A549 (cell line): ENCODE data around the gene TSPYL1. TPM values are rescaled to one million over a fixed set of nuclear protein-coding genes. Genes with fewer than 3 reads are reported as not detected.
A peak's percentile ranks its signal among the peaks of the same experiment; 100 is the strongest.

Experiments used
- ATAC-seq, 2 experiments: fragments of 200-7000 bp in 1 of 2; fragments of >200 bp in 1 of 2; cut with Nextera tagmentation in 1 of 2; cut with Tn5 transposase in 1 of 2; 3 replicates each; pipeline versions ENCODE4 v1.8.0 to v1.9.1; 2018 to 2020; ENCODE audit warnings: mild to moderate bottlenecking in 1 of 2, moderate library complexity in 1 of 2
- CTCF ChIA-PET: fragments of 300-600 bp; sonication (Branson Sonifier 250); formaldehyde crosslinking; extraction: SDS; loops from one replicate; lab custom pipeline; 2021; ENCODE audit warnings: antibody characterized with exemption, inconsistent platforms; lab: Yijun Ruan, JAX
- POLR2A ChIA-PET: fragments of 350-600 bp; formaldehyde crosslinking; extraction: SDS; loops from one replicate; lab custom pipeline; 2021; ENCODE audit warnings: antibody characterized with exemption, inconsistent platforms; lab: Yijun Ruan, JAX
- DNase-seq, 2 experiments: peaks; one replicate each; pipeline versions ENCODE4 v3.0.0 to v3.0.0-alpha.2; 2011 to 2016; ENCODE audit warnings: low read depth in 1 of 2, low spot score in 1 of 2
- FAIRE-seq: peaks from 2 replicates; lab custom pipeline; 2011; peaks lifted over from hg19 to GRCh38; lab: Jason Lieb, UNC
- H3K27ac ChIP-seq, 2 experiments: fragments of >200 bp; sonication (Bioruptor Twin); formaldehyde crosslinking; 3 replicates each; pipeline ENCODE4 v1.5.1; 2016 to 2017
- H3K4me1 ChIP-seq: fragments of >200 bp; sonication (Bioruptor Twin); formaldehyde crosslinking; 3 replicates; pipeline ENCODE4 v1.6.1; 2016
- H3K4me2 ChIP-seq: fragments of >200 bp; sonication (Bioruptor Twin); formaldehyde crosslinking; 3 replicates; pipeline ENCODE4 v1.6.1; 2016
- H3K4me3 ChIP-seq: fragments of >200 bp; sonication (Bioruptor Twin); formaldehyde crosslinking; 3 replicates; pipeline ENCODE4 v1.5.1; 2016
- H3K9me3 ChIP-seq: fragments of >200 bp; sonication (Bioruptor Twin); formaldehyde crosslinking; 3 replicates; pipeline ENCODE4 v1.6.1; 2016
- BHLHE40 ChIP-seq: IDR thresholded peaks from 2 replicates; pipeline ENCODE4 v1.6.1; 2012; ENCODE audit warnings: low read depth, low read length, inconsistent platforms
- CBX2 ChIP-seq: fragments of 200-600 bp; sonication (generic); IDR thresholded peaks from 2 replicates; pipeline ENCODE4 v1.6.1; 2016; ENCODE audit warnings: low read depth, mild to moderate bottlenecking, borderline replicate concordance
- CBX8 ChIP-seq: fragments of 200-600 bp; sonication (generic); IDR thresholded peaks from 2 replicates; pipeline ENCODE4 v1.6.1; 2016
- CHD4 ChIP-seq: fragments of 200-600 bp; sonication (generic); IDR thresholded peaks from 2 replicates; pipeline ENCODE4 v1.6.1; 2016; ENCODE audit warnings: antibody characterized with exemption, mild to moderate bottlenecking, borderline replicate concordance
- EHMT2 ChIP-seq: fragments of 200-600 bp; sonication (generic); IDR thresholded peaks from 2 replicates; pipeline ENCODE4 v1.6.1; 2016; ENCODE audit warnings: antibody characterized with exemption, low read depth, mild to moderate bottlenecking, moderate library complexity
- EP300 ChIP-seq, 2 experiments: fragments of >200 bp; sonication (Bioruptor Twin); formaldehyde crosslinking; IDR thresholded peaks; 2 replicates in 1 of 2; 3 replicates in 1 of 2; pipeline ENCODE4 v1.6.1; 2016 to 2017
- ESRRA ChIP-seq: fragments of 150-350 bp; IDR thresholded peaks from 2 replicates; pipeline ENCODE4 v1.6.1; 2014; ENCODE audit warnings: mild to moderate bottlenecking, low read length, borderline replicate concordance
- FOXS1 ChIP-seq: fragments of 250-450 bp; sonication (Bioruptor Pico); IDR thresholded peaks from 2 replicates; pipeline ENCODE4 v1.5.0; 2020; ENCODE audit warnings: mild to moderate bottlenecking, moderate library complexity
- GATA3 ChIP-seq: IDR thresholded peaks from 2 replicates; pipeline ENCODE4 v1.6.1; 2012; ENCODE audit warnings: borderline replicate concordance
- HDAC2 ChIP-seq: fragments of 200-600 bp; sonication (generic); IDR thresholded peaks from 2 replicates; pipeline ENCODE4 v1.6.1; 2016
- HOXA7 ChIP-seq: fragments of 250-450 bp; sonication (Bioruptor Pico); IDR thresholded peaks from 2 replicates; pipeline ENCODE4 v1.5.0; 2020; ENCODE audit warnings: mild to moderate bottlenecking, moderate library complexity
- HOXB13 ChIP-seq: fragments of 250-450 bp; sonication (Bioruptor Pico); IDR thresholded peaks from 2 replicates; pipeline ENCODE4 v1.5.0; 2020; ENCODE audit warnings: low read depth, mild to moderate bottlenecking, moderate library complexity
- HOXB5 ChIP-seq: fragments of 250-450 bp; sonication (Bioruptor Pico); IDR thresholded peaks from 2 replicates; pipeline ENCODE4 v1.5.0; 2020; ENCODE audit warnings: mild to moderate bottlenecking, moderate library complexity
- JUNB ChIP-seq: fragments of >200 bp; sonication (Bioruptor Twin); formaldehyde crosslinking; IDR thresholded peaks from 2 replicates; pipeline ENCODE4 v1.6.1; 2016
- KDM5A ChIP-seq: fragments of 200-600 bp; sonication (generic); IDR thresholded peaks from 2 replicates; pipeline ENCODE4 v1.6.1; 2016; ENCODE audit warnings: antibody characterized with exemption, mild to moderate bottlenecking
- MAFK ChIP-seq: fragments of 450-650 bp; IDR thresholded peaks from 2 replicates; pipeline ENCODE4 v1.6.1; 2014; ENCODE audit not compliant: partially characterized antibody
- MAX ChIP-seq: IDR thresholded peaks from 2 replicates; pipeline ENCODE4 v1.6.1; 2012
- MAZ ChIP-seq: fragments of 150-350 bp; IDR thresholded peaks from 2 replicates; pipeline ENCODE4 v1.6.1; 2014; ENCODE audit warnings: antibody characterized with exemption, low read depth, low read length, borderline replicate concordance
- MYC ChIP-seq: IDR thresholded peaks from 2 replicates; pipeline ENCODE4 v1.6.1; 2012; ENCODE audit warnings: mild to moderate bottlenecking, inconsistent platforms, low read length, improper control_type of control experiment, borderline replicate concordance
- NFE2L2 ChIP-seq: fragments of 150-350 bp; conservative IDR thresholded peaks from 2 replicates; pipeline ENCODE4 v1.6.1; 2014; ENCODE audit warnings: low read length
- NPAS2 ChIP-seq: fragments of 250-450 bp; sonication (Bioruptor Pico); IDR thresholded peaks from 2 replicates; pipeline ENCODE4 v1.8.0; 2022; ENCODE audit warnings: mild to moderate bottlenecking, moderate library complexity, borderline replicate concordance
- POLR2AphosphoS2 ChIP-seq: conservative IDR thresholded peaks from 2 replicates; pipeline ENCODE4 v1.6.1; 2012; ENCODE audit warnings: low read length, improper control_type of control experiment, inconsistent platforms
- RAD21 ChIP-seq, 2 experiments: fragments of >200 bp in 1 of 2; sonication (Bioruptor Twin) in 1 of 2; formaldehyde crosslinking in 1 of 2; IDR thresholded peaks in 1 of 2; conservative IDR thresholded peaks in 1 of 2; 2 replicates in 1 of 2; 3 replicates in 1 of 2; pipeline ENCODE4 v1.6.1; 2012 to 2018; ENCODE audit warnings: inconsistent platforms in 1 of 2
- RNF2 ChIP-seq: fragments of 200-600 bp; sonication (generic); IDR thresholded peaks from 2 replicates; pipeline ENCODE4 v1.6.1; 2016; ENCODE audit warnings: low read depth, mild to moderate bottlenecking, antibody characterized with exemption, moderate library complexity, borderline replicate concordance
- SMC3 ChIP-seq: fragments of >200 bp; sonication (Bioruptor Twin); formaldehyde crosslinking; IDR thresholded peaks from 3 replicates; pipeline ENCODE4 v1.6.1; 2018; ENCODE audit warnings: inconsistent platforms
- SREBF2 ChIP-seq: fragments of 450-650 bp; IDR thresholded peaks from 2 replicates; pipeline ENCODE4 v1.6.1; 2014; ENCODE audit warnings: mild to moderate bottlenecking, moderate library complexity
- TFCP2L1 ChIP-seq: fragments of 250-450 bp; sonication (Bioruptor Pico); IDR thresholded peaks from 2 replicates; pipeline ENCODE4 v1.5.0; 2021; ENCODE audit warnings: mild to moderate bottlenecking
- TP53 ChIP-seq: fragments of 250-450 bp; sonication (Bioruptor Pico); IDR thresholded peaks from 2 replicates; pipeline ENCODE4 v1.5.0; 2021; ENCODE audit warnings: mild to moderate bottlenecking, moderate library complexity
- ZSCAN20 ChIP-seq: fragments of 250-450 bp; sonication (Bioruptor Pico); IDR thresholded peaks from 2 replicates; pipeline ENCODE4 v1.8.0; 2022; ENCODE audit warnings: mild to moderate bottlenecking, moderate library complexity
- WGBS: methylation state at CpG from one replicate; pipeline ENCODE4 v1.1.6; 2017; ENCODE audit errors: missing lambda C conversion rate; 5-methylcytosine and 5-hydroxymethylcytosine counted together
- polyA plus RNA-seq, 4 experiments: library from polyadenylated mRNA; depleted of rRNA in 3 of 4; stranded (reverse); fragments of >200 nt; fragmentation: RNase III in 1 of 4; extraction: RNeasy Plus Mini Kit Qiagen cat#74134 plus additional on column Dnase treatment in 1 of 4; gene quantifications; 2 replicates in 3 of 4; 3 replicates in 1 of 4; pipeline ENCODE4 v1.2.3, GENCODE V29; 2011 to 2017
- TF ChIP-seq, protein P1 (sequence below): fragments of 250-450 bp; sonication (Bioruptor Pico); IDR thresholded peaks from 2 replicates; pipeline ENCODE4 v1.5.0; 2020; ENCODE audit warnings: low read depth, mild to moderate bottlenecking, moderate library complexity
- TF ChIP-seq, protein P2 (sequence below): IDR thresholded peaks from 2 replicates; pipeline ENCODE4 v1.6.1; 2012
- TF ChIP-seq, protein P3 (sequence below): fragments of >200 bp; sonication (Bioruptor Twin); formaldehyde crosslinking; IDR thresholded peaks from 3 replicates; pipeline ENCODE4 v1.5.1; 2016

Gene TSPYL1
- polyA plus RNA-seq, 2 of the 4 experiments (the other 2 are of a cell fraction), result 31.8 to 32.5 TPM

- Histone ChIP-seq H3K4me2 (peak overlapping the region; percentile 46), H3K4me1 (peaks cover 16% of the 10 kb centered on the region; the same call in 2 of the 3 replicates), H3K9me3 (no peaks in the 10 kb centered on the region), H3K27ac (peak overlapping the region in 1 of 2 experiments; percentile 24; a peak in 1 of 6 replicates), H3K4me3 (no peak overlapping the region)
- TF ChIP-seq MAZ, result no peak
- no peak for TF ChIP-seq FOXS1 (CRISPR knock-in tag)
- TF ChIP-seq EHMT2, result no peak
- no peak for TF ChIP-seq MAFK
- no peak for TF ChIP-seq NFE2L2
- TF ChIP-seq HOXB13 (CRISPR knock-in tag), result no peak
- no peak for TF ChIP-seq BHLHE40
- no peak for ATAC-seq
- no peak for DNase-seq
- CTCF ChIA-PET, result no interaction called here
- no peak for FAIRE-seq
- POLR2A ChIA-PET, result no interaction called here
Measured at GRCh38 chr6:116314218-116314617, 34.5 kb upstream of the TSPYL1 start.

DNA sequence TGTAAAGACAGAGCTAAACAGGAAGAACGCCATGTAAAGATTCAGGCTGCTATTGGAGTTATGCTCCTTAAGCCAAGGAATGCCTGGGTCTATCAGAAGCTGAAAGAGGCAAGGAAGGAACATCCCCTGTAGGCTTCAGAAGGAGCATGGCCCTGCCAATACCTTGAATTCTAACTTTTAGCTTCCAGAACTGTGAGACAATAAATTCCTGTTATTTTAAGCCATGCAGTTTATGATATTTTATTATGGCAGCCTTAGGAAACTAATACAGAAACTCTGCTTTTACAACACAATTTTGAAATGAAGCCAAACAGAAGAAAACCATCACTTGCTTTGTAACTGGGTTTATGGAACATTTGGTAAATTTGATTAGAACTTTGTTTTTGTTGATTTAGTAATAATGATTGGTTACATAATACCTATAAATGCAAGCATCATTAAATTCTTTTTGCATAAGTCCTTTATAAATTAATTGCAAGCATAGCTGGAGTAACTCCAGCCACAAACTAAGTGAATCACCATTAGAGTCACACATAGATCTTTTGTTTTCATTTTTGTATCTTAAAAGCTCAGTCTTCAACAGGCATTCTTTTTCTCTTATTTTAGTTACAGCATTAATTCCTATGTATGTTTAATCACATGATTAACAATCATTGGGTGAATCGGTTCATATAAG is 33.5 kb upstream of the TSPYL1 start:
- CTCF ChIA-PET, result no interaction called here
- no peak for TF ChIP-seq SREBF2
- no peak for TF ChIP-seq EP300 (IDR thresholded peaks at IDR 0.05)
- no peak for TF ChIP-seq SMC3
- no peak for TF ChIP-seq HOXA7
- TF ChIP-seq, protein P1, sequence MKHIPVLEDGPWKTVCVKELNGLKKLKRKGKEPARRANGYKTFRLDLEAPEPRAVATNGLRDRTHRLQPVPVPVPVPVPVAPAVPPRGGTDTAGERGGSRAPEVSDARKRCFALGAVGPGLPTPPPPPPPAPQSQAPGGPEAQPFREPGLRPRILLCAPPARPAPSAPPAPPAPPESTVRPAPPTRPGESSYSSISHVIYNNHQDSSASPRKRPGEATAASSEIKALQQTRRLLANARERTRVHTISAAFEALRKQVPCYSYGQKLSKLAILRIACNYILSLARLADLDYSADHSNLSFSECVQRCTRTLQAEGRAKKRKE (CRISPR knock-in tag), result no peak
- TF ChIP-seq, protein P2, sequence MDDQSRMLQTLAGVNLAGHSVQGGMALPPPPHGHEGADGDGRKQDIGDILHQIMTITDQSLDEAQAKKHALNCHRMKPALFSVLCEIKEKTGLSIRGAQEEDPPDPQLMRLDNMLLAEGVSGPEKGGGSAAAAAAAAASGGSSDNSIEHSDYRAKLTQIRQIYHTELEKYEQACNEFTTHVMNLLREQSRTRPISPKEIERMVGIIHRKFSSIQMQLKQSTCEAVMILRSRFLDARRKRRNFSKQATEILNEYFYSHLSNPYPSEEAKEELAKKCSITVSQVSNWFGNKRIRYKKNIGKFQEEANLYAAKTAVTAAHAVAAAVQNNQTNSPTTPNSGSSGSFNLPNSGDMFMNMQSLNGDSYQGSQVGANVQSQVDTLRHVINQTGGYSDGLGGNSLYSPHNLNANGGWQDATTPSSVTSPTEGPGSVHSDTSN, result no peak
- TF ChIP-seq, protein P3, sequence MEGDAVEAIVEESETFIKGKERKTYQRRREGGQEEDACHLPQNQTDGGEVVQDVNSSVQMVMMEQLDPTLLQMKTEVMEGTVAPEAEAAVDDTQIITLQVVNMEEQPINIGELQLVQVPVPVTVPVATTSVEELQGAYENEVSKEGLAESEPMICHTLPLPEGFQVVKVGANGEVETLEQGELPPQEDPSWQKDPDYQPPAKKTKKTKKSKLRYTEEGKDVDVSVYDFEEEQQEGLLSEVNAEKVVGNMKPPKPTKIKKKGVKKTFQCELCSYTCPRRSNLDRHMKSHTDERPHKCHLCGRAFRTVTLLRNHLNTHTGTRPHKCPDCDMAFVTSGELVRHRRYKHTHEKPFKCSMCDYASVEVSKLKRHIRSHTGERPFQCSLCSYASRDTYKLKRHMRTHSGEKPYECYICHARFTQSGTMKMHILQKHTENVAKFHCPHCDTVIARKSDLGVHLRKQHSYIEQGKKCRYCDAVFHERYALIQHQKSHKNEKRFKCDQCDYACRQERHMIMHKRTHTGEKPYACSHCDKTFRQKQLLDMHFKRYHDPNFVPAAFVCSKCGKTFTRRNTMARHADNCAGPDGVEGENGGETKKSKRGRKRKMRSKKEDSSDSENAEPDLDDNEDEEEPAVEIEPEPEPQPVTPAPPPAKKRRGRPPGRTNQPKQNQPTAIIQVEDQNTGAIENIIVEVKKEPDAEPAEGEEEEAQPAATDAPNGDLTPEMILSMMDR, result no peak
- TF ChIP-seq CBX2, result no peak
- no peak for TF ChIP-seq ZSCAN20 (CRISPR knock-in tag)
- no peak for TF ChIP-seq TP53 (CRISPR knock-in tag)
- no peak for TF ChIP-seq GATA3
- no peak for TF ChIP-seq RAD21 (conservative IDR thresholded peaks at IDR 0.05 in 1 of 2, IDR thresholded peaks at IDR 0.05 in 1 of 2)
- ATAC-seq, result no peak
- H3K9me3 ChIP-seq, result no peaks in the 10 kb centered on the region
- POLR2A ChIA-PET, result interaction anchor here (0.6 kb wide), 1 partner anchor 320 kb away, joined by 3 read pairs; no protein-coding TSS in a partner anchor
- DNase-seq, result no peak
- H3K27ac ChIP-seq, result peak overlapping the region in 1 of 2 experiments; percentile 38; a peak in 1 of 6 replicates
- WGBS, result 80% methylated on average over 2 of the region's 2 CpGs
- H3K4me3 ChIP-seq, result no peak overlapping the region
- peaks cover 16% of the 10 kb centered on the region; the same call in 2 of the 3 replicates for H3K4me1 ChIP-seq
- H3K4me2 ChIP-seq, result no peak overlapping the region
- FAIRE-seq, result no peak

DNA sequence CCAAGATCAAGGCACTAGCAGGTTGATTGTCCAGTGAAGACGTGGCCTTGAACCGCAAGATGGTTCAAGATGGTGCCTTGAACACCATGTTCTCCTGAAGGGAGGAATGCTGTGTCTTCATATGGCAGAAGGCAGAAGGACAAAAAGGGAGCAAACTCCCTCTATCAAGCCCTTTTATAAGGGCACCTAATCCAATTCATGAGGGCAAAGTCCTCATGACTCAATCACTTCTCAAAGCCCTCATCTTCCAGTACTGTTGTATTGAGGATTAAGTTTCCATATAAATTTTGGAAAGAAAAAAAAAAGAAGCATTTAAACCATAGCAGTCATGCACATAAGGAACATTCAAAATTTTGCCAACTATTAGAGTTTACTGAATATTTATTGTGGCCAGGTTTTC is 29.9 kb upstream of the TSPYL1 start:
- WGBS, result 47% methylated on average over 2 of the region's 2 CpGs
- no peak for ATAC-seq
- peaks cover 11% of the 10 kb centered on the region; the same call in 2 of the 3 replicates for H3K4me1 ChIP-seq
- POLR2A ChIA-PET, result no interaction called here
- no peaks in the 10 kb centered on the region for H3K9me3 ChIP-seq
- no peak overlapping the region for H3K4me3 ChIP-seq
- H3K27ac ChIP-seq, result no peak overlapping the region
- no peak for FAIRE-seq
- no peak overlapping the region for H3K4me2 ChIP-seq
- no peak for DNase-seq
- CTCF ChIA-PET, result no interaction called here
- TF ChIP-seq TFCP2L1 (CRISPR knock-in tag), result no peak
- TF ChIP-seq MYC, result no peak
- TF ChIP-seq CHD4, result no peak
- TF ChIP-seq, protein P1 (CRISPR knock-in tag), result no peak
- no peak for TF ChIP-seq ESRRA
- no peak for TF ChIP-seq MAX
- no peak for TF ChIP-seq HDAC2
- no peak for TF ChIP-seq POLR2AphosphoS2
- TF ChIP-seq GATA3, result no peak
- TF ChIP-seq RNF2, result no peak
- TF ChIP-seq EP300 (IDR thresholded peaks at IDR 0.05), result no peak
- TF ChIP-seq CBX8, result no peak
- no peak for TF ChIP-seq NPAS2 (CRISPR knock-in tag)
- no peak for TF ChIP-seq EHMT2
- no peak for TF ChIP-seq JUNB
- no peak for TF ChIP-seq HOXB13 (CRISPR knock-in tag)
- no peak for TF ChIP-seq KDM5A
- no peak for TF ChIP-seq HOXB5 (CRISPR knock-in tag)
